GM21529 (cell line): ENCODE measurements around the gene ZNF397.
"Not testable (repeated sequence)": the region's sequence is repeated elsewhere in the genome, so short reads cannot be mapped to it uniquely, and the experiment has no call there.

ENCODE experiments used
- ATAC-seq: cut with Tn5 transposase; IDR thresholded peaks from one replicate; pipeline ENCODE4 v1.9.1; 2021; ENCODE audit not compliant: unreplicated experiment

The ZNF397 gene

GRCh38 chr18:35240664-35241447 is at the start of gene ZNF397:
ZNF397 (plus strand) TSS chr18:35241034; CDS start chr18:35242471, 1,437 bp downstream.
- ATAC-seq = peak; percentile 99

- no peak for ATAC-seq
Measured at GRCh38 chr18:35191698-35192025, 49.2 kb upstream of the ZNF397 start.

GRCh38 chr18:35192415-35192814 is 48.4 kb upstream of the ZNF397 start:
- ATAC-seq = no peak

- ATAC-seq = no peak
Measured at GRCh38 chr18:35193316-35193715, 47.5 kb upstream of the ZNF397 start.

- no peak for ATAC-seq
Measured at GRCh38 chr18:35197296-35197695, 43.5 kb upstream of the ZNF397 start.

- no peak for ATAC-seq
Measured at GRCh38 chr18:35201256-35201931, 39.4 kb upstream of the ZNF397 start.

GRCh38 chr18:35203067-35203466 is 37.8 kb upstream of the ZNF397 start:
- ATAC-seq = no peak

- ATAC-seq = no peak
Measured at GRCh38 chr18:35205199-35205712, 35.6 kb upstream of the ZNF397 start.

GRCh38 chr18:35205746-35206458 is 34.9 kb upstream of the ZNF397 start:
- not testable (repeated sequence) for ATAC-seq

GRCh38 chr18:35215026-35215425 is 25.8 kb upstream of the ZNF397 start:
- no peak for ATAC-seq

- ATAC-seq = not testable (repeated sequence)
Measured at GRCh38 chr18:35216611-35217010, 24.2 kb upstream of the ZNF397 start.

GRCh38 chr18:35219331-35219730 is 21.5 kb upstream of the ZNF397 start:
- not testable (repeated sequence) for ATAC-seq

- no peak for ATAC-seq
Measured at GRCh38 chr18:35220424-35220823, 20.4 kb upstream of the ZNF397 start.

- no peak for ATAC-seq
Measured at GRCh38 chr18:35223797-35224196, 17.0 kb upstream of the ZNF397 start.

GRCh38 chr18:35227254-35227653 is 13.6 kb upstream of the ZNF397 start:
- ATAC-seq = no peak

GRCh38 chr18:35231052-35231451 is 9.8 kb upstream of the ZNF397 start:
- ATAC-seq = peak; percentile 89

GRCh38 chr18:35236571-35237363 is 4.1 kb upstream of the ZNF397 start:
- no peak for ATAC-seq

GRCh38 chr18:35239314-35239713 is 1.5 kb upstream of the ZNF397 start:
- no peak for ATAC-seq

- no peak for ATAC-seq
Measured at GRCh38 chr18:35241448-35241804, 592 bp downstream of the ZNF397 start.

- ATAC-seq = no peak
Measured at GRCh38 chr18:35242426-35242825, 1.6 kb downstream of the ZNF397 start.

GRCh38 chr18:35244671-35245070 is 3.8 kb downstream of the ZNF397 start:
- no peak for ATAC-seq
